Measurements from ENCODE around the gene CPD. TPM values are rescaled to one million over a fixed set of nuclear protein-coding genes. Genes with fewer than 3 reads are reported as not detected.

CPD gene
- total and polyA plus RNA-seq, 2 of the 13 experiments (the other 11 are each of a cell fraction or from before 2014, with no cell fraction given) = 46.1 to 72.3 TPM

DNA sequence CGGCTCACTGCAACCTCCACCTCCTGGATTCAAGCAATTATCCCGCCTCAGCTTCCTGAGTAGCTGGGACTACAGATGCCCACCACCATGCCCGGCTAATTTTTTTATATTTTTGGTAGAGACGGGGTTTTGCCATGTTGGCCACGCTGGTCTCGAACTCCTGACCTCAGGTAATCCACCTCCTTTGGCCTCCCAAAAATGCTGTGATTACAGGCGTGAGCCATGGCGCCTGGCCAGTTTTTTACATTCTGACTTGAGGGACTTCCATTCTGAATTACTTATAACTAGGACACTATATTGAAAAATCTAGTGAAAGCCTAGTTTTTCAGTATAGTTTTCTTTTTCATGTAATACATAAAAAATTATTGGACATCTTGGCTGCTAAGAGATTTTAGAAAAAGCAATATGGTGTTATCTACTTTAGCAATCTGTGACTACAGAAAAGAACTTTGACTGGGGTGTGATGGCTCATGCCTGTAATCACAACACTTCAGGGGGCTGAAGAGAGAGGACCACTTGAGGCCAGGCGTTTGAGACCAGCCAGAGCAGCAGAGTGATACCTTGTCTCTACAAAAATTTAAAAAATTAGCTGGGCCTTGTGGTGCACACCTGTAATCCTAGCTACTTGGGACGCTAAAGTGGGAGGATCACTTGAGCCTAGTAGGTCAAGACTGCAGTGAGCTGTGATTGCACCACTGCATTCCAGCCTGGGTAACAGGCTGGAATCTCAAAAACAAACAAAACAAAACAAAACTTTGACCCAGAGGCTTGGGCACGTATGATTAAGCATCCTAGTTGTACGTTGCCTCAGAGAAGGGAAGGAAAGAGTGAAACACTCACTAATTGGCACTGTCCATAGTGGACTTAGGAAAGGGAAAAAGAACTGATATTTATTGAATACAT lies 71.6 kb downstream of the CPD start (continued):
- 0 out of 2 replicates have a peak, but pooled peaks have one; percentile 62 for TF ChIP-seq TRIM24 (CRISPR knock-in tag; IDR thresholded peaks at IDR 0.05)
- TF ChIP-seq, protein P1, sequence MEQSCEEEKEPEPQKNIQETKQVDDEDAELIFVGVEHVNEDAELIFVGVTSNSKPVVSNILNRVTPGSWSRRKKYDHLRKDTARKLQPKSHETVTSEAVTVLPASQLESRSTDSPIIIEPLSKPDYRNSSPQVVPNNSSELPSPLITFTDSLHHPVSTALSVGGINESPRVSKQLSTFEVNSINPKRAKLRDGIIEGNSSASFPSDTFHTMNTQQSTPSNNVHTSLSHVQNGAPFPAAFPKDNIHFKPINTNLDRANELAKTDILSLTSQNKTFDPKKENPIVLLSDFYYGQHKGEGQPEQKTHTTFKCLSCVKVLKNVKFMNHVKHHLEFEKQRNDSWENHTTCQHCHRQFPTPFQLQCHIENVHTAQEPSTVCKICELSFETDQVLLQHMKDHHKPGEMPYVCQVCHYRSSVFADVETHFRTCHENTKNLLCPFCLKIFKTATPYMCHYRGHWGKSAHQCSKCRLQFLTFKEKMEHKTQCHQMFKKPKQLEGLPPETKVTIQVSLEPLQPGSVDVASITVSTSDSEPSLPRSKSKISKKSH (CRISPR knock-in tag; IDR thresholded peaks at IDR 0.05; ENCODE audit: borderline replicate concordance) = no peak
- TF ChIP-seq, protein P2, sequence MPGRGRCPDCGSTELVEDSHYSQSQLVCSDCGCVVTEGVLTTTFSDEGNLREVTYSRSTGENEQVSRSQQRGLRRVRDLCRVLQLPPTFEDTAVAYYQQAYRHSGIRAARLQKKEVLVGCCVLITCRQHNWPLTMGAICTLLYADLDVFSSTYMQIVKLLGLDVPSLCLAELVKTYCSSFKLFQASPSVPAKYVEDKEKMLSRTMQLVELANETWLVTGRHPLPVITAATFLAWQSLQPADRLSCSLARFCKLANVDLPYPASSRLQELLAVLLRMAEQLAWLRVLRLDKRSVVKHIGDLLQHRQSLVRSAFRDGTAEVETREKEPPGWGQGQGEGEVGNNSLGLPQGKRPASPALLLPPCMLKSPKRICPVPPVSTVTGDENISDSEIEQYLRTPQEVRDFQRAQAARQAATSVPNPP (CRISPR knock-in tag; IDR thresholded peaks at IDR 0.05) = 0 out of 2 replicates have a peak, but pooled peaks have one; percentile 65
- no peak for TF ChIP-seq ZNF333 (CRISPR knock-in tag; IDR thresholded peaks at IDR 0.05; ENCODE audit: borderline replicate concordance)
- peak; percentile 74; the same call in 1 of the 2 replicates for TF ChIP-seq ZSCAN31 (CRISPR knock-in tag; IDR thresholded peaks at IDR 0.05; ENCODE audit: low read depth)
- TF ChIP-seq ZNF891 (CRISPR knock-in tag; IDR thresholded peaks at IDR 0.05) = no peak
- TF ChIP-seq BHLHE40 (IDR thresholded peaks at IDR 0.05; ENCODE audit: low read length) = no peak
- TF ChIP-seq, protein P3, sequence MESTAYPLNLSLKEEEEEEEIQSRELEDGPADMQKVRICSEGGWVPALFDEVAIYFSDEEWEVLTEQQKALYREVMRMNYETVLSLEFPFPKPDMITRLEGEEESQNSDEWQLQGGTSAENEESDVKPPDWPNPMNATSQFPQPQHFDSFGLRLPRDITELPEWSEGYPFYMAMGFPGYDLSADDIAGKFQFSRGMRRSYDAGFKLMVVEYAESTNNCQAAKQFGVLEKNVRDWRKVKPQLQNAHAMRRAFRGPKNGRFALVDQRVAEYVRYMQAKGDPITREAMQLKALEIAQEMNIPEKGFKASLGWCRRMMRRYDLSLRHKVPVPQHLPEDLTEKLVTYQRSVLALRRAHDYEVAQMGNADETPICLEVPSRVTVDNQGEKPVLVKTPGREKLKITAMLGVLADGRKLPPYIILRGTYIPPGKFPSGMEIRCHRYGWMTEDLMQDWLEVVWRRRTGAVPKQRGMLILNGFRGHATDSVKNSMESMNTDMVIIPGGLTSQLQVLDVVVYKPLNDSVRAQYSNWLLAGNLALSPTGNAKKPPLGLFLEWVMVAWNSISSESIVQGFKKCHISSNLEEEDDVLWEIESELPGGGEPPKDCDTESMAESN (CRISPR knock-in tag; conservative IDR thresholded peaks at IDR 0.05) = peak; percentile 73; the same call in 1 of the 2 replicates
- TF ChIP-seq, protein P4, sequence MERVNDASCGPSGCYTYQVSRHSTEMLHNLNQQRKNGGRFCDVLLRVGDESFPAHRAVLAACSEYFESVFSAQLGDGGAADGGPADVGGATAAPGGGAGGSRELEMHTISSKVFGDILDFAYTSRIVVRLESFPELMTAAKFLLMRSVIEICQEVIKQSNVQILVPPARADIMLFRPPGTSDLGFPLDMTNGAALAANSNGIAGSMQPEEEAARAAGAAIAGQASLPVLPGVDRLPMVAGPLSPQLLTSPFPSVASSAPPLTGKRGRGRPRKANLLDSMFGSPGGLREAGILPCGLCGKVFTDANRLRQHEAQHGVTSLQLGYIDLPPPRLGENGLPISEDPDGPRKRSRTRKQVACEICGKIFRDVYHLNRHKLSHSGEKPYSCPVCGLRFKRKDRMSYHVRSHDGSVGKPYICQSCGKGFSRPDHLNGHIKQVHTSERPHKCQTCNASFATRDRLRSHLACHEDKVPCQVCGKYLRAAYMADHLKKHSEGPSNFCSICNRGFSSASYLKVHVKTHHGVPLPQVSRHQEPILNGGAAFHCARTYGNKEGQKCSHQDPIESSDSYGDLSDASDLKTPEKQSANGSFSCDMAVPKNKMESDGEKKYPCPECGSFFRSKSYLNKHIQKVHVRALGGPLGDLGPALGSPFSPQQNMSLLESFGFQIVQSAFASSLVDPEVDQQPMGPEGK (CRISPR knock-in tag; IDR thresholded peaks at IDR 0.05) = peak; percentile 48; the same call in 1 of the 2 replicates
- TF ChIP-seq SPEN (CRISPR knock-in tag; IDR thresholded peaks at IDR 0.05; ENCODE audit: low read depth) = peak; percentile 46; the same call in 1 of the 2 replicates
- TF ChIP-seq ZNF788 (CRISPR knock-in tag; IDR thresholded peaks at IDR 0.05; ENCODE audit: borderline replicate concordance) = peak; percentile 65; the same call in 1 of the 2 replicates
- TF ChIP-seq CREM (IDR thresholded peaks at IDR 0.05) = peak; percentile 64; the same call in 1 of the 2 replicates
- no peak for TF ChIP-seq CREM (CRISPR knock-in tag; IDR thresholded peaks at IDR 0.05)
- peak; percentile 86; the same call in 1 of the 2 replicates for TF ChIP-seq MIER3 (CRISPR knock-in tag; IDR thresholded peaks at IDR 0.05; ENCODE audit: borderline replicate concordance)
- TF ChIP-seq, protein P5, sequence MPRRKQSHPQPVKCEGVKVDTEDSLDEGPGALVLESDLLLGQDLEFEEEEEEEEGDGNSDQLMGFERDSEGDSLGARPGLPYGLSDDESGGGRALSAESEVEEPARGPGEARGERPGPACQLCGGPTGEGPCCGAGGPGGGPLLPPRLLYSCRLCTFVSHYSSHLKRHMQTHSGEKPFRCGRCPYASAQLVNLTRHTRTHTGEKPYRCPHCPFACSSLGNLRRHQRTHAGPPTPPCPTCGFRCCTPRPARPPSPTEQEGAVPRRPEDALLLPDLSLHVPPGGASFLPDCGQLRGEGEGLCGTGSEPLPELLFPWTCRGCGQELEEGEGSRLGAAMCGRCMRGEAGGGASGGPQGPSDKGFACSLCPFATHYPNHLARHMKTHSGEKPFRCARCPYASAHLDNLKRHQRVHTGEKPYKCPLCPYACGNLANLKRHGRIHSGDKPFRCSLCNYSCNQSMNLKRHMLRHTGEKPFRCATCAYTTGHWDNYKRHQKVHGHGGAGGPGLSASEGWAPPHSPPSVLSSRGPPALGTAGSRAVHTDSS (CRISPR knock-in tag; conservative IDR thresholded peaks at IDR 0.05) = no peak
- TF ChIP-seq FOXK2 (IDR thresholded peaks at IDR 0.05) = no peak
- peak; percentile 90 for TF ChIP-seq ASH2L (IDR thresholded peaks at IDR 0.05; ENCODE audit: insufficient read length, low read depth, low read length)
- TF ChIP-seq KDM3A (CRISPR knock-in tag; IDR thresholded peaks at IDR 0.05; ENCODE audit: low read depth) = 0 out of 2 replicates have a peak, but pooled peaks have one; percentile 54
- peak; percentile 69; the same call in 1 of the 2 replicates for TF ChIP-seq TEAD2 (CRISPR knock-in tag; IDR thresholded peaks at IDR 0.05)
- no peak for TF ChIP-seq RELA (CRISPR knock-in tag; IDR thresholded peaks at IDR 0.05)
- no peak for TF ChIP-seq MTF2 (CRISPR knock-in tag; IDR thresholded peaks at IDR 0.05; ENCODE audit: borderline replicate concordance)
